ENCODE measurements around the gene MYO1F. TPM values are rescaled to one million over a fixed set of nuclear protein-coding genes. Genes with fewer than 3 reads are reported as not detected.
A peak's percentile ranks its signal among the peaks of the same experiment; 100 is the strongest.

Gene MYO1F
- total RNA-seq, 1 donor: 1.3 TPM

DNA sequence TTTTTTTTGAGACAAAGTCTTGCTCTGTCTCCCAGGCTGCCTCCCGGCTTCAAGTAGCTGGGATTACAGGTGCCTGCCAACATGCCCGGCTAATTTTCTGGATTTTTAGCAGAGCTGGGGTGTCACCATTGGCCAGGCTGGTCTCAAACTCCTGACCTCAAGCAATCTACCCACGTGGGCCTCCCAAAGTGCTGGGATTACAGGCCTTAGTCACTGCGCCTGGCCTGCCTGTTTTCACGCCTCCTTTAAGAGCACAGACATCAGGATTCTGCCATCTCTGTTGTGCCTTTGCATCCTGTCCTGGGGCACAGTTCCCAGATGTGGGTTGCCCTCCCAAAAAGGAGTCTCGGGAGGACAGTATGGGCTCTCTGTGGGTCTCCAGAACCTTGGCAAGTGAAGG is 72.3 kb downstream of the MYO1F start:
- TF ChIP-seq, protein P1, sequence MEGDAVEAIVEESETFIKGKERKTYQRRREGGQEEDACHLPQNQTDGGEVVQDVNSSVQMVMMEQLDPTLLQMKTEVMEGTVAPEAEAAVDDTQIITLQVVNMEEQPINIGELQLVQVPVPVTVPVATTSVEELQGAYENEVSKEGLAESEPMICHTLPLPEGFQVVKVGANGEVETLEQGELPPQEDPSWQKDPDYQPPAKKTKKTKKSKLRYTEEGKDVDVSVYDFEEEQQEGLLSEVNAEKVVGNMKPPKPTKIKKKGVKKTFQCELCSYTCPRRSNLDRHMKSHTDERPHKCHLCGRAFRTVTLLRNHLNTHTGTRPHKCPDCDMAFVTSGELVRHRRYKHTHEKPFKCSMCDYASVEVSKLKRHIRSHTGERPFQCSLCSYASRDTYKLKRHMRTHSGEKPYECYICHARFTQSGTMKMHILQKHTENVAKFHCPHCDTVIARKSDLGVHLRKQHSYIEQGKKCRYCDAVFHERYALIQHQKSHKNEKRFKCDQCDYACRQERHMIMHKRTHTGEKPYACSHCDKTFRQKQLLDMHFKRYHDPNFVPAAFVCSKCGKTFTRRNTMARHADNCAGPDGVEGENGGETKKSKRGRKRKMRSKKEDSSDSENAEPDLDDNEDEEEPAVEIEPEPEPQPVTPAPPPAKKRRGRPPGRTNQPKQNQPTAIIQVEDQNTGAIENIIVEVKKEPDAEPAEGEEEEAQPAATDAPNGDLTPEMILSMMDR (IDR thresholded peaks at IDR 0.05; ENCODE audit: insufficient read depth, low read depth, low read length): no peak
- no peak for DNase-seq (ENCODE audit: low read depth)
- no peak overlapping the region for H3K4me3 ChIP-seq (ENCODE audit: low read depth, low read length)

DNA sequence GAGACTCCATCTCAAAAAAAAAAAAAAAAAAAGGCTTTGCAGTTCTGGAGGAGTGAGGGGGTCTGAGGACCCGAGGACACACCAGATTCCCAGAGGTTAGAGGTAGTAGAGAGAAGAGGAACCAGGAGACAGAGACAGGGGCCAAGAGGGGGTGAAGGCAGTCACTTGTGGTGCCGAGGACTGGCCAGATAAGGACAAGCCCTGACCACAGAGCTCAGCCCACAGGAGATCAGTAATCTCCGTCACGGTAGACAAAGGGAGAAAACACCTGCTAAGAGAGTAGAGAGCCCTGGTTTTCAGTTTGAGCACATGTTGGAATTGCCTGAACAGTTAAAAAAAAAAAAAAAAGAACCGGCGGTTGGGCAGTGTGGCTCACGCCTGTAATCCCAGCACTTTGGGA is 73.1 kb downstream of the MYO1F start:
- no peak for DNase-seq (ENCODE audit: low read depth)
- TF ChIP-seq, protein P1 (IDR thresholded peaks at IDR 0.05; ENCODE audit: insufficient read depth, low read depth, low read length): no peak

DNA sequence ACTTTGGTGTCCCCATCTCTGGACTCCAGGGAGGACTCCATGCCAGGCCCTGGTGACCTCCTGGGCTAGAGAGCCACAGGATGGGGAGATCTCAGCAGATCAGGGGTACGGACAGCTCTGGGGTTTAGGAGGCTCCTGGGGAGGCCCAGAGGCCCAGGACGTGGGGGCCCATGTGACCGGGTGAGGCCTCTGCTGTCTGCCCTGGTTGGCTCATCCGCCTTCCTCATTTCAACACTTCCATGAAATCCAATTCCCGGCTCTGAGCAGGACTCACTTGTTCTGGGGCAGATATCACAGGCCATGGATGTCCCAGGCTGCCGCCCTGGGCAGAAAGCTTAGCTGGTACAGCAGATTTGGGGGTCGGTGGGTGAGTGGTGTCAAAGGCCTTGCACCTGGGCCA is 73.7 kb downstream of the MYO1F start:
- TF ChIP-seq, protein P1 (IDR thresholded peaks at IDR 0.05; ENCODE audit: insufficient read depth, low read depth, low read length): no peak
- no peak overlapping the region for H3K4me3 ChIP-seq (ENCODE audit: low read depth, low read length)
- DNase-seq (ENCODE audit: low read depth): no peak

More for the DNA sequence above, 73.1 kb downstream of the MYO1F start:
- H3K4me3 ChIP-seq (ENCODE audit: low read depth, low read length): no peak overlapping the region

DNA sequence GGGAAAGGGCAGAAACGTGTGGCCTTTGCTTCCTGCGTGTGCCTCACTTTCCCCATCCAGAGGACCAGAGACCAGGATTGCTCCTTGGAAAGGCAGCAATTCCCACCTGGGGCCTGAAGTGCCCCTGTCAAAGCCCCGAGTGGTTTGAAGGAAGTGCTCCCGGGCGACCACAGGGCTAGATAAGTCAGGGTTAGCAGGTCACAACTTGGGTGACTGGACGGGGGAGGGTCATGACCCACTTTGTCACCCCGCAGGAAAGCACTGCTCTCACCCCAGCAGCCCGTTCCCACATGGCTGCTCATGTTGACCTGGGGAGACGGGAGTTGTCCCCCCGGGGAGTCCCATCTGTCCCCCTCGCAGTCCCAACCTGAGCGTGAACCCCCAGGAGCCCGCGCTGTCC is 75.3 kb downstream of the MYO1F start:
- DNase-seq (ENCODE audit: low read depth): no peak
- TF ChIP-seq, protein P1 (IDR thresholded peaks at IDR 0.05; ENCODE audit: insufficient read depth, low read depth, low read length): no peak

DNA sequence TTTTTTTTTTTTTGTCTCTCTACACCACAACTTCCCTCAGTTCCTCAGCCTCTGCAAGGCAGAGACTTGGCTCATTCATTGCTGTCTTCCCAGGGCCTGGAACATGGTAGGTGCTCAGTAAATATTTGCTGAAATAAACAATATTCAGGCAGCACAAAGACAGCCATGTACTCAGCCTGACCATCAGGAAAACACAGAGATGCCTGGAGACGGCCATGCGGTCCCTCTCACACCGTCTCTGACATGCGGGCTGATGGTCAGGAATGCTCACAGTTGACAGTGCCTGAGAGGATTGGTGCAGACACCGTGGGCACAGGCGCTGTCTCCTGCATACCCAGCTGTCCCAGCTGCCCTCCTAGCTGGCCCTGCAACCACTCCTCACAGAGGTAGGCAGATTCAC is 75.7 kb downstream of the MYO1F start:
- DNase-seq (ENCODE audit: low read depth): no peak
- TF ChIP-seq, protein P1 (IDR thresholded peaks at IDR 0.05; ENCODE audit: insufficient read depth, low read depth, low read length): no peak

More for the DNA sequence above, 75.3 kb downstream of the MYO1F start:
- H3K4me3 ChIP-seq (ENCODE audit: low read depth, low read length): no peak overlapping the region

DNA sequence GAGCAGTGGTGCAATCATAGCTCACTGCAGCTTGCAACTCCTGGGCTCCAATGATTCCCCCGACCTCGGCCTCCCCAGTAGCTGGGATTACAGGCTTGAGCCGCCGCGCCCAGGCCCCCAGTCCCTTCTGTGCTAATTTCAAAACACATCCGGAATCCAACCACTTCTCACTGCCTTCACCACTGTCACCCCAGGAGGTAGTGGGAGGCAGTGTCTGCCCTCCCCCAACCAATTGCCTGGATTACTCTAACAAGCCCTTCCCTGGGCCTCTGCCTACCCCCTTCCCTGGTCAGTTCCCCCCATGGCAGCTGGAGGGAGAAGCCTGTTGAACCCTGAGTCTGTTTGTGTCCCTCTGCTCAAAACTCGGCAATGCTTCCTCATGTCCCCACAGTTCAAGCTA is 77.1 kb downstream of the MYO1F start:
- peak; percentile 23 for DNase-seq (ENCODE audit: low read depth)
- H3K4me3 ChIP-seq (ENCODE audit: low read depth, low read length): no peak overlapping the region
- TF ChIP-seq, protein P1 (IDR thresholded peaks at IDR 0.05; ENCODE audit: insufficient read depth, low read depth, low read length): no peak

More for the DNA sequence above, 75.7 kb downstream of the MYO1F start:
- H3K4me3 ChIP-seq (ENCODE audit: low read depth, low read length): no peak overlapping the region

Data from fibroblast of villous mesenchyme (primary cell).